ENCODE data around the gene CNKSR2.

- TF ChIP-seq CTCF (IDR thresholded peaks at IDR 0.05) (no peak), POLR2A (IDR thresholded peaks at IDR 0.05) (no peak)
These were observed 34.1 kb downstream of the CNKSR2 start for GRCh38 chrX:21408307-21408706.

Measured in Peyer's patch (tissue), 4 donors.